NCI-H2196 treated with DMSO at 0.1 percent for 48 hours (cell line): ENCODE results near the gene PRKG1.
"Not testable (repeated sequence)": the region's sequence is repeated elsewhere in the genome, so short reads cannot be mapped to it uniquely, and the experiment has no call there.

Experiments
- DNase-seq: peaks from one replicate; lab custom pipeline; 2025; ENCODE audit not compliant: unreplicated experiment; lab: John Stamatoyannopoulos, UW

The PRKG1 gene

DNA sequence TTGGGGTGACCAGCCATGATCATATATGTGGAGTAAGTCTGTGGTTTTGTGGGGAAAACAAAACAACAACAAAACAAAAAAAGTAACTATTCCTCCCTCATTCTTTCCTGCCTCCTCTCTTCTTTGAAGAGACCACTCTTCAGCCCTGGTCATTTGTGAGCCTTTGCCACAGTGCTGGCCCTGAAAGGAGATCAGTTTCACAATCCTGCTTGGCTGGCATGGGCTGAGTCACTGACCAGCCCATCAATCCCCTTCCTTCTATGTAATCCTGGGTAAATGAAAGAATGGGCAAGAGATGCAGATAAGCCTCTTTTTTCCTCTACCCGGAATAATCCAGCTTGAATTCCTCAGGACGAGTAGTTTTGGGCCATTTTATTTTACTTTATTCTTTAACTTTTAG, 611.5 kb downstream of the PRKG1 start:
- no peak for DNase-seq

DNA sequence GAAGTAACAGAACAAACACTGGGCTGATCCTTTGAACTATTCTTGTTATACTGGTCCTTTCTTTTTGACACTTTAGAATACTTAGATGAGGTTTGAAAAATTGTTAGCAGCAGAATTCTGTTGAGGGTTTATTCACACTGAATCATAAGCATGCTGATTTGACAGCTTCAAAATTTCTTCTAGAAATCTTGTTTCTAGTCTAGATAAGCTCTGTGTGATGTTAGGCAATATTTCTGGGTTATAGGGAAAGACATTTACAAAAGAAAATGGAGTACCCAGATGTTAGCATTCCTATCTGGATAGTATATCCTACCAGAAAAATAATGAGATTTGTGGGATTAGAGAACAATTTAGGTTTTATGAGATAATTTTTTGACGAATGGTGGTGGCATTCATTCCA, 613.0 kb downstream of the PRKG1 start:
- DNase-seq: no peak

DNA sequence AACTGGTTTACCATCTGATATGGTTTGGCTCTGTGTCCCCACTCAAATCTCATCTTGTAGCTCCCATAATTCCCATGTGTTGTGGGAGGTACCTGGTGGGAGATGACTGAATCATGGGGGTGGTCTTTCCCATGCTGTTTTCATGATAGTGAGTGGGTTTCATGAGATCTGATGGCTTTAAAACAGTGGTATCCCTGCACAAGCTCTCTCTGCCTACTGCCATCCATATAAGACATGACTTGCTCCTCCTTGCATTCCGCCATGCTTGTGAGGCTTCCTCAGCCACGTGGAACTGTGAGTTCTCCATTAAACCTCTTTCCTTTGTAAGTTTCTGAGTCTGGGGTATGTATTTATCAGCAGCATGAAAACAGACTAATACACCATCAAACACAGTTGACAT, 614.5 kb downstream of the PRKG1 start:
- DNase-seq: not testable (repeated sequence)

DNA sequence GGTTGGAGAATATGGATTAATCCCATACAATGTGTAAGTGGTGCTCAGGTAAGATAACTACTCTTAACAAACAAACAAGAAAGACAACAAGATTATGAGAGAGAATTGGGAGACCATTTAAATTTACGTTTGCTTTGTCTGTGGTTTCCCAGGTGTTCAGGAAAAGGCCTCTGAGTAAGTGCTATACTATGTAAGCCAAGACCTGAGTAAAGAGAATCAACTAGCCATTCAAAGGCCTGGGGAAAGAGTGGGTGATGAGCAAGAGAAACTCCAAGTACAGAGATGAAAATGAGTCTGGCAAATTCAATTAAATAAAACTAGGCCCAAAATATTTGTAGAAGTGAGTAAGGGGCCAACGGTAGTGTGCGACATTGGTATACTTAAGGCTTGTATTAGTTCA, 615.2 kb downstream of the PRKG1 start:
- no peak for DNase-seq

DNA sequence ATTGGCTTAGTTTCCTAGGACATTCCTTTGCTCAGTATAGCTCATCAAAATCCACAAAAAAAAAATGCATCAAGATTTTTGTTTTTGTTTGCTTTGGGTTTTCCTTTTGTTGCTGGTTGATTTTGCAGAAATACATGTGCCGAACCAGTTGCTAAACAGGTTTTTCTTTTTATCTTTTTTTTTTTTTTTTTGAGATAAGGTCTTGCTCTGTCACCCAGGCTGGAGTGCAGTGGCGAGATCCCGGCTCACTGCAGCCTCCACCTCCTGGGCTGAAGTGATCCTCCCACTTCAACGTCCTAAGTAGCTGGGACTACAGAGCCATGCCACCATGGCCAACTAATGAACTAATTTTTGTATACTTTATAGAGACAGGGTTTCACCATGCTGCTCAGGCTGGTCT, 616.8 kb downstream of the PRKG1 start:
- DNase-seq: no peak

DNA sequence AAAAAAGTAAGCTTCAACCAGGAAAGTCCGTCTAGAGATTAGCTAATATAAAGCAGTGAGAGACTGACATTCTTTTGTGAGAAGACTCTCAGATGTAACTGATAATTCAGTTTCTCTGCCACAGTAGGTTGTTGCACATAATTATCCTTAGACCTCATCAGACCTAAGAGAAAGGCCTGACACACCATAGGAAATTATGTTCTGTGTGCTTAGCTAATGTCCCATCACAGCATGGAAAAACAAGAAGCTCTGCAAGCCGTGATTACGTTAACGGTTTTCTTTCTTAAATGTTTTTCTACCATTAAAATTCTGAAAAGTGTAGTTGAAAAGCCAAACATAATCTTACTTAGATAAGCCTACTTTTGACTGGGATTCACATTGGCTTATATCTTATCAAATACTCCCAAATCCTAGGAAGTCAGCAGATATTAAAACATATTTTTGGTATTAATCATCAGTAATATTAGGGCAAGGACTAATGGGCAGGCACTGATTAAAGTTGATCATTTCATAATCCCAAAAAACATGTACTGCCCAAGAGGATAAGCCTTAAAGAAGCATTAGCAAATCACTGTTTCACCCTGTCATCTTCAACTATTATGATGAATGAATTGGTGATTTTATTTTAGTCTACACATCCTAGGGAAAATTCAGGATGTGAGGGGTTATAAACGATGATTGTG, 619.9 kb downstream of the PRKG1 start:
- DNase-seq: no peak

DNA sequence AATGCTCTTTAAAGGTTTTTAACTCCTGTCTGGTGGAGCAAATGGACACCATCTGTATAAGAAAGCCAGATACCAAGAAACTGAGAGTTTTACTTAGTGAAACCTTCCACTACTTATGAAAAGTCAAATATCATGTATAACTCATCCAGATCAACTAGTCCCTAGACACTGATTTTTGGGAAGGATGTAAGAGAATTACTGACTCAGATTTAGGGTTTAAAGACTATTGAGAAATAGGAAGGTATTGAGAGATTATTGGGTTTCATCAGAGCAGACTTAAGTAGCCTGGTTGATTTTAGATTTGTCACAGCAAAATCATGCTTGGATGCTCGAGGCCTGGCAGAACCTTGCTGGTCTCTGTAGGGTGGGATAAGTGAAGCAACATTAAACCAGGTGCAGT, 622.0 kb downstream of the PRKG1 start:
- DNase-seq: no peak

DNA sequence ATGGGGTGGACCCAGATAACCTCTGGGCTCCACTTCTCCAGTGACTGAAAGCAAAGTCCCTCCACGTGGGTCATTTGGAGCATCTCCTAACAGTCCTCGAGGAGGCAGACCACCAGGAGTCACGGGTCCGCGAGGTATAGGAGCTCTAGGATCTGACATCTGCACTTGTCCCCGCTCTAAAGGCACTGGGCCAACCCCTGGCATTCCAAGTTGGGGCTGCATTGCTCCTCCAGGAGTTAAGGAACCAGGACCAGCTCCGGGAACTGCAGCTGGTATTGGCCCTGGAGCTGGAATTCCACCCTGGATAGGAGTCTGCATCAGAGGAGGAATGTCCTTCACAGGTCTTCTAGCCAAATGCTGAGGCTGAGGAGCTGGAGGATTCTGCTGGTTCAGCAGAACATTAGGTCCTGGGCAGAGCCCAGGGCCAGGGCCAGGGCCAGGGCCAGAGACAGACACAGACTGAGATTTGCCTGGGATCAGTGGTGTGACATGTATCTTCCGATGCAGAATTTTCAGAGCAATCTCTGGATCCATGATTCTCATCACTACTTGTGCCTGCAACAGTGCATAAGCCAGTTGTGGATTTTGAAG, 624.3 kb downstream of the PRKG1 start:
- DNase-seq: no peak

DNA sequence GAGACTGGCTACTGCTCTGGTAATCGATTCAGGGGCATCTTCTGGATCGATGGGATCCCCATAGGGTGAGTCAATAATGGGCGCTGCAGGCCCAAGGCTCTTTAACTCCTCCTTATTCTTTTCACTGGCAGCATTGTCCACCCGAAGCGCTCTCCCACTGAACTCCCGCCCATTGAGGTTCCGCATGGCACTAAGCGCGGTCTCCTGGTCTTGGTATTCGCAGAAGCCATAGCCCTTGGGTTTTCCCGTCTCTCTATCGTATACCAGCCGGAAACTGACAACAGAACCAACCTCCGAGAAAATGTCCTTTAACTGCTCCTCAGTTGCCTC, 624.8 kb downstream of the PRKG1 start:
- no peak for DNase-seq

DNA sequence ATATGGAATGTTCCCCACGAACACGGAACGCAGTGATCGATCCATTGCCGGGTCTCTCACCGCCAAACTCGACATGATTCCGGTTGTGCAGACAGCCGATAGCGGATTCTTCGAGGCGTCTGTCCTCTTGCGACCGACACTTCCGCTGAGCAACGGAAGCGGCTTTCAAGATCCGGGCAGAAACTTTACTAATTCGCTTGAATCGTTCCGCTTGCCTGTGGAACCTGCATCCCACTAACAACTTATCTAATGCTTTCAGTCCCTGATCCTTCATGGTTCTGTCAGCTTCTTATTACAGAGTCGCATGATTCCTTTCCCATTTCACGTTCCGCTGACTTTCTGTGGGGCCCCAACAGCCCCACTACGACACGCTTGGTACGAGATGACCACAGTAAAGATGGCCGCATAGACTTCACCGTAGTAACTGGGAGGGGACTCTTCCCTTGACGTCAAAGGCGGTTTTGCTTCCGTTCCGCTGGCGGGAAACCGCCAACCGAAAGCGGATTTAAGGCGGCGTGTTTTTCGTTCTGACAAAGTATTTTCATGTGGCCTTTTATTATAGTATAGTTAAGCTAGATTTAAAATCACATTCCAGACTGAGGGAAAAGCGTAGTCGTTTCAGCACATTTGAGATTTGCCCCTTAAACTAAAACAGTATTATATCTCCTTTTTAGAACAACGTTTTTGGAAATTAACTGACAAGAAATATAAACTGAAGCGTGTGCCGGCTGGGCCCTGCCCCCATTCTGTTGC, 625.4 kb downstream of the PRKG1 start, which contains the start of gene CSTF2T:
Gene CSTF2T, minus strand, starts transcription at position 121 of the 753 bp plus-strand sequence. Its CDS starts 46 bp downstream, at position 75.
- peak; percentile 42 for DNase-seq

DNA sequence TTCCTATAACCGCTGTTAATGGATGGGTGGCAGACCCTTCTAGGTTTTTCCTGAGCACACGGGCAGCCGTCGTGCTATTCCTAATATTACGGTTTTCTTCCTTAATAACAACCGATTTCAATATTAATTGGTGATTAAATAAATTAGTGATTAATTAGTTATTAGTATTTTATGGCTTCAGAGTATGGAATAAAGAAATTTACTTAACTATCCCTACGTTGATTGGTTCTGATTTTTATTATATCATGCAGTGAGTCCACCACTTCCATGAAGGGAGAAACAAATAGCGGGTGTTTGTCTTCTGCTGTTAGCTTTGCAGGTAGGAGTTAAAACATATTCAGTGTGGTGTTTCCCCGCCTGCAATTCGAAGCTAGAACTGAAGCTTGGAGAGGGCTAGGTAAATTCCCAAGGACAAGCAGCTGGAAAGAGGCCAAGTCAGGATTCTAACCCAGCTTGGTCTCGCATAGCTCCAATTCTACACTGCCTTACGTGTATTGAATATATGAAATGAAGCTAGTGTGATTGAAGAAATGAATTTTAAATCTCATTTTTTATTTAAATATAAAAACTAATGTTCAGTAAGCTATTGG, 626.0 kb downstream of the PRKG1 start:
- DNase-seq: peak; percentile 0

DNA sequence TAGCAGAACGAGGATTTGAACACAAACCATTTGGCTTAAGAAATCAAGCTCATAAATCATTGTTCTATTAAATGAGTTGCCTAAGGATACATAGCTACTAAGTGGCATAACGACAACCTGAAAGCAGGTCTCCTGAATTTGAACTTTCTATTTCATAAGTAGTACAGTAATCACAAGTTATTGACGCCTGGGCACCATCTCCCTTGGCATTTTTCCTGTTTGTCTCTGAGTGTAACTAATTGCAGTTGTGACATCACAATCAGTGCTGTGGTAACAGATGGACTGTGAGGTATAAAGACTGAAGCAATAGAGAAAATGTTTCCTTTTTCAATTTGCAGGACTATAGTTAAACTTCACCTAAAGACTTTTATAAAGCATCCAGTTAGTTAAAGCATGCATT, 631.5 kb downstream of the PRKG1 start:
- DNase-seq: no peak

DNA sequence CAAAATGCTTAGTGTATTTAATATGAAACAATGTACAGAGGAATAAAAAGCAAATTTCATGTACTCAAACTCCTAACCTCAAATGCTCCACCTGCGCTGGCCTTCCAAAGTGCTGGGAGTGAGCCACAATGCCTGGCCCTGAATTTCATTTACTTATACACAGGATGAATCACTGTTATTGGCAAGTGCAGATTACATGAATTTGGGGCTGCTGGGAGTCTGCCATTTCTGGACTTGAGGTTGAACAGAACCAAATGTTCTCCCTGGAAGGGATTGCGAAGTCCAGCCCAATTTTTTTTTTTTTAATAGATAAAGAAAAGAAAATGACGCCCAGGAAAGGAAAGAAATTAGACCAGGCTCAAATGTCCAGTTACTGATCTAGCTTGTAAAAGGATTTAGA, 631.9 kb downstream of the PRKG1 start:
- DNase-seq: no peak

DNA sequence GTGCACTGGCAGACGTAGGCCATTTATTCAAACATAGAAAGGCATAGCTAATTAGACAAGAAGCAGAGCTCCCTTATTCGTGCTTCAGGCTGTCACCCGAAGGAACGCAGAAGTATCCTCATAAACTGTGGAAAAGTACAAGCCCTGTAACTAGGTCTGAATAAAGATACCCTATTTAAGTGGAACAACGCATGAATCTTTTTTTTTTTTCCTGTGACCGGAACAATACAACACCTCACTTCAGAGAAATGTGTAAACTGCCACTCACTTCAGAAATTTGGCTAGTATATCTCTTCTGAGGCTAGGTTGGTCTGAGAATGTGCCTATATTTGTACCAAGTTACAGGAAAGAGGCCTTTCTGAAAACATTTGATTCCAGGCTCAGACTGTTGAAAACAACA, 633.1 kb downstream of the PRKG1 start:
- DNase-seq: no peak

DNA sequence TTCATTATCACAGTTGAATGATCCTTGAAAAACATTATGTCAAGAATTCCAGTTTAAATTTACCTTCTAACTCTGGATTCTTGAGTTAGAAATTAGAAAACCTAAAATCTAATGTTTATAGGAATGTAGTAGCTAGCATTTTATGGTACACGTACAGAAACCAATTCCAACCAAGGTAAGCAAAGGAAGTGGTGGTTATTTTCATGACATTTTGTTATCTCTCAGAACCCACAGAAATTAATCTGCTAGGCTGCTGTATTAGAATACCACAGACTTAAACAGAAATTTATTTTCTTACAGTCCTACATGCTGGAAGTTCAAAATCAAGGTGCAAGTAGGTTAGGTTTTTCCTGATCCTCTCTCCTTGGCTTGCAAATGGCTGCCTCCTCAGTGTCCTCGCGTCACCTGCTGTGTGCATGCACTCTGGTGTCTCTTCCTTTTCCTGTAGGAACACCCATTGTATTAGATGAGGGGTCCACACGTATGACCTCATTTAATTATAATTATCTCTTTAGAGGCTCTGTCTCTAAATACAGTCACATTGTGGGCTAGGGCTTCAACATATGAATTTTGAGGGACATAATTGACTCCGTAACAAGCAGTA, 633.6 kb downstream of the PRKG1 start:
- no peak for DNase-seq

DNA sequence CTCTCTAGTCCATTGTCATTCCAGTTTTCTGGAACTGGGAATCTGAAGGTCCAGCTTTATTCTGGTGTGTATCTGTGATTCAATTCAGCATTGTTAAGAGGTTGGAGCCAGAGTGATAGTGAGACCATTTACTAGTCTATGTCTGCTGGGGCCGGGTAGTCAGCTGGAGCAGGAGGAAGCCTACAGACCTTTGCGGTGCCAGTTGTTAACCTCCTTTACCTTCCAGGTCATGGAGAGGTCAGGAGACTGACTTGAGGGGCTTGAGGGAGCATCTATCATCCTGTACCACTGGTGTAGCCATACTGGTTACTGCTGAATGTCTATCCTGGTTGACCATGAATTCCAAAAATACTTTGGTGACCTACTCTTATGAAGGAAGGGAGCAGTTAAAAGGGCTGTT, 634.3 kb downstream of the PRKG1 start:
- no peak for DNase-seq

DNA sequence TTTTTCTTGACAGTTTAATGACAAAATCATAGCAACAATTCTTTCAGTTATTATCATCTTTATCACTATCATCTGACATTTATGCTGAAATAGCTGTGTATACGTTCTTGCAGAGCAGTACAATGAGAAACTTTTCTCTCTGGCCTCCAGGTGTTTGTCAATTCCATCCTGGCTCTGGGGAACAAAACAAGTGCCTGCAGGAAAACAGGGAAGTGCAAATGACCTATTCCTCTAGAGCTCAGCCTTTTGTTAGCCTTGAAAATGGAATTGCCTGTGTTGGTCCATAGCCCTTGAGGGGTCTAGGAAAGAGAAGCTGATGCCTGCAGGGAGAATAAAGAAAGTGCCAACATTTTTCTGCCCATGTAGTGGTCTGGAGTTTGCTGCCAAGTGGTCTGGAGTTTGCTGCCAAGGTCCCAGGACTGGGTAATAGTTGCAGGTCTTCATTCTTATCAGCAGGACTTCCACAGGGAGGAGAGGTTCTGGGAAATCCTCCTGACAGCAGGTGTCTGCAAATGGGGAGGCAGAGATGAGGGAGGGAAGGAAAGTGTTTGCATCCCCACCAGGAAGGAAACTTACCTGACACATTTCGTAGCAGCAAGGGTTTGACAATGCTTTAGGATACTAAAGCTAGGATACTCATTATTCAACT, 635.2 kb downstream of the PRKG1 start:
- DNase-seq: no peak

DNA sequence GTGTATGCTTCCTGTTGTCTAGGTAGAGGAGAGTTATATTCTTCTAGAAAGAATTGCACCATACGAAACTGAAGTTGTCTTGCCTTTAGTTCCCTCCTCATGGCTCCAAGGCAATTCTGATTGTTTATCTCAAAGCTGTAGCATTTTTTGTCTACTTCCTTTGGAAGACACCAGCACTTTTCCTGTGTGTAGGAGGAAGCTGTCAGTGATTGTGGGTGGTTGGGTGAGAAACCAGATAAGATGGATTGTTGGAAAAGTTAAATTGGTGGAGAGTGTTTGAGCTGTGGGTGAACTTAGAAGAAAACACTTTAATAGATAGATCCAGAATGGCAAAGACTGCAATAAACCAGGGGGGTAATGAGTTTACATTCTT, 637.2 kb downstream of the PRKG1 start:
- no peak for DNase-seq

DNA sequence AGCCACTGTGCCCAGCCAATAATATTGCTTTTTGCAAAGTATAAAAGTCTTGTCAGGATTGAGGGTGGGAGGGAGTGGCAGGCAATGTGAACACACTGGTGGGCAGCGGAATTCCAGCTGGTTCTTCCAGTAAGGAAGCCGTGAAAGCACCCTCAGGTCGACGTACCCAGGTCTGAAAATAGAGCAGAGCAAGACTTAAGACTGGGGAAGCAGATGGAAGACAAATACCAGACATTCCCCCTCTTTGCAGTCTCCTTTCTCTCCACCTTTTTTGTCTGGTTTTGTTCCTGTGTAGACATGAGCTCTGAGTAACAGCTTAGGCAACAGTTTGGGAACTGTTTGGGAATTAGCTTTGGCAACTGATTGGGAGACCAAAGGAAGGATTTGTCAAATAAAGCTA, 642.7 kb downstream of the PRKG1 start:
- no peak for DNase-seq

DNA sequence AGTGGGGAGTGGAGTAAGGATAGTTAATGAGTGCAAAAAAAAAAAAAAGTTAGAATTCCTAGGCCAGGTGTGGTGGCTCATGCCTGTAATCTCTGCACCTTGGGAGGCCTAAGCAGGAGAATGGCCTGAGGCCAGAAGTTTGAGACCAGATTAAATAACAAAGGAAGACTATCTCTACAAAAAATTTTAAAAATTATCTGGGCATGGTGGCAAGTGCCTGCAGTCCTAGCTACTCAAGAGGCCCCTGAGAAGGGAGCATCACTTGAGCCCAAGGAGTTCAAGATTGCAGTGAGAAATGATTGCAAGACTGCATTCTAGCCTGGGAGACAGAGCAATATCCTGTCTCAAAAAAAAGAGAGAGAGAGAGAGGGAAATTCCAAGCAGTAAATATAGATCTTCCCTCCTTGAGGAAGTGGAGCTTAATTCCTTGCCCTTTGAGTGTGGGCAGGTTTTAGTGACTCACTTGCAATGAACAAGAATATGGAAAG, 644.6 kb downstream of the PRKG1 start:
- no peak for DNase-seq

DNA sequence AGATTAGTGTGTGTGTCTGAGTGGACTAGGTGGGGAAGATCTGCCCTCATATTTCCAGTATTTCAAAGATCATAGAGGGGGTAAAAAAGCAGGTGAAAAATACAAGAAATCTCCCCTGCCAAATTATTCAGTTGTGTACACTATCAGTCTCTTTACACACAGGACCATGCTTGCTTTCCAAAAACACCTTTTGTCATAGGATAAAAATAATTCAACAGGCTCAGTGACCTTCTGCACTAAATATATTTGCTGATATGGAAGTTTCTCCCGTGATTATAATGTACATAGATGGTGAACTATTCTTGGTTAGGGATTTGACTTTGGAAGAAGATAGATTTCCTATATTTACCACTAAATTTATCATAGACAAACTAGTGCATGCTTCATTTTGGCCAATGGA, 649.8 kb downstream of the PRKG1 start:
- no peak for DNase-seq
